ENCODE results near the gene FAM216B. TPM values are rescaled to one million over a fixed set of nuclear protein-coding genes. Genes with fewer than 3 reads are reported as not detected.

Gene FAM216B
- total and polyA plus RNA-seq, 2 donors (not counting 3 experiments of a cell fraction or from before 2014, with no cell fraction given) = not detected

GRCh38 chr13:42794577-42795275 is 13.3 kb downstream of the FAM216B start:
- Histone ChIP-seq H3K4me1 (ENCODE audit: control insufficient read depth, extremely low read depth, insufficient read depth, low read length) (no peaks in the 10 kb centered on the region), H2AFZ (ENCODE audit: low read depth, low read length) (no peak overlapping the region), H3K4me2 (ENCODE audit: insufficient read depth, low read length) (no peak overlapping the region), H4K20me1 (replicated peaks; ENCODE audit: control insufficient read depth, extremely low read depth, insufficient read depth, low read length) (no peaks in the 10 kb centered on the region), H3K9me1 (replicated peaks; ENCODE audit: control insufficient read depth, extremely low read depth, insufficient read depth, low read length) (no peaks in the 10 kb centered on the region), H3K36me3 (ENCODE audit: control insufficient read depth in 2 of 2, extremely low read depth in 1 of 2, insufficient read depth in 2 of 2, low read length in 2 of 2) (no peaks in the 10 kb centered on the region), H3K9ac (replicated peaks; ENCODE audit: extremely low read depth, insufficient read depth, low read length) (no peak overlapping the region), H3K4me3 (replicated peaks in 1 of 3; ENCODE audit: insufficient read depth in 1 of 3, low read depth in 1 of 3, low read length in 3 of 3) (no peak overlapping the region), H3K79me2 (ENCODE audit: control insufficient read depth, insufficient read depth, low read length) (no peaks in the 10 kb centered on the region), H3K9me3 (replicated peaks; ENCODE audit: control insufficient read depth, insufficient read depth, low read length) (no peaks in the 10 kb centered on the region), H3K27me3 (ENCODE audit: control insufficient read depth in 2 of 2, insufficient read depth in 2 of 2, low read length in 2 of 2) (peaks cover 2 to 5% of the 10 kb centered on the region in 2 experiments), H3K27ac (ENCODE audit: insufficient read depth, low read depth, low read length) (no peak overlapping the region)
- dilution Hi-C loops (cut with MboI; ENCODE audit: extremely low pct_ligation_motif_present, low sequenced_read_pairs) = no loop called here
- TF ChIP-seq FOS (IDR thresholded peaks at IDR 0.05; ENCODE audit: borderline replicate concordance, insufficient read depth, low read length) = no peak
- TF ChIP-seq EZH2 (IDR thresholded peaks at IDR 0.05; ENCODE audit: borderline replicate concordance, low read depth, low read length, severe bottlenecking) = no peak
- TF ChIP-seq JUN (IDR thresholded peaks at IDR 0.05; ENCODE audit: borderline replicate concordance, insufficient read depth, insufficient read length, low read depth) = no peak
- no peak for TF ChIP-seq CTCF (IDR thresholded peaks at IDR 0.05; ENCODE audit: extremely low read depth in 1 of 2, insufficient read depth in 1 of 2, low read depth in 1 of 2, low read length in 2 of 2)
- TF ChIP-seq MYC (IDR thresholded peaks at IDR 0.05; ENCODE audit: low read depth, low read length) = no peak
- TF ChIP-seq GATA2 (IDR thresholded peaks at IDR 0.05; ENCODE audit: insufficient read depth, insufficient read length, low read depth, low read length) = no peak
- TF ChIP-seq POLR2AphosphoS5 (IDR thresholded peaks at IDR 0.05; ENCODE audit: insufficient read depth, low read depth, low read length) = no peak
- no peak for TF ChIP-seq POLR2A (IDR thresholded peaks at IDR 0.05; ENCODE audit: low read depth, low read length)
- TF ChIP-seq MAX (IDR thresholded peaks at IDR 0.05; ENCODE audit: insufficient read depth, insufficient read length) = no peak
- DNase-seq (ENCODE audit: low read depth, low spot score) (no peak), FAIRE-seq (no peak)
- CTCF ChIA-PET = no interaction called here
- intact Hi-C loops (cut with micrococcal nuclease) = no loop called here
- BruUV-seq (replicated peaks) = no TSS peak
- POLR2A ChIA-PET = no interaction called here
